Endothelial cell (in vitro differentiated cells): ENCODE data around the gene RET. TPM values are rescaled to one million over a fixed set of nuclear protein-coding genes. Genes with fewer than 3 reads are reported as not detected.

ENCODE experiments used
- DNase-seq: peaks from one replicate; pipeline ENCODE4 v3.0.0; 2021; ENCODE audit warnings: low spot score
- H3K27ac Mint-ChIP-seq: one replicate; pipeline ENCODE4 v1.8.0; 2021; ENCODE audit warnings: mixed read lengths, inconsistent platforms; ENCODE audit not compliant: unreplicated experiment
- H3K27me3 Mint-ChIP-seq: one replicate; pipeline ENCODE4 v1.8.0; 2021; ENCODE audit warnings: mild to moderate bottlenecking, moderate library complexity, mixed read lengths, inconsistent platforms; ENCODE audit not compliant: unreplicated experiment
- H3K36me3 Mint-ChIP-seq: one replicate; pipeline ENCODE4 v1.8.0; 2021; ENCODE audit warnings: mild to moderate bottlenecking, low read depth, mixed read lengths, inconsistent platforms; ENCODE audit not compliant: unreplicated experiment
- H3K4me1 Mint-ChIP-seq: one replicate; pipeline ENCODE4 v1.8.0; 2021; ENCODE audit warnings: mild to moderate bottlenecking, mixed read lengths, inconsistent platforms; ENCODE audit not compliant: unreplicated experiment
- H3K4me3 Mint-ChIP-seq: one replicate; pipeline ENCODE4 v1.8.0; 2021; ENCODE audit warnings: mild to moderate bottlenecking, mixed read lengths, inconsistent platforms; ENCODE audit not compliant: unreplicated experiment
- H3K9me3 Mint-ChIP-seq: one replicate; pipeline ENCODE4 v1.8.0; 2021; ENCODE audit warnings: mixed read lengths, inconsistent platforms; ENCODE audit not compliant: unreplicated experiment
- CTCF ChIP-seq: fragments of 200-600 bp; sonication (generic); IDR thresholded peaks from one replicate; pipeline ENCODE4 v1.5.0; 2021; ENCODE audit warnings: antibody characterized with exemption; ENCODE audit not compliant: unreplicated experiment
- total RNA-seq: library from RNA; stranded (reverse); fragmentation: NEBNext Ultra II Directional; extraction: Animal tissue kit (Norgen Biotek cat#: 25700); gene quantifications from one replicate; pipeline ENCODE4 v1.2.1, GENCODE V29; 2021; ENCODE audit not compliant: unreplicated experiment

RET gene
- total RNA-seq, 1 donor from 2014 or later = 0.28 TPM

DNA sequence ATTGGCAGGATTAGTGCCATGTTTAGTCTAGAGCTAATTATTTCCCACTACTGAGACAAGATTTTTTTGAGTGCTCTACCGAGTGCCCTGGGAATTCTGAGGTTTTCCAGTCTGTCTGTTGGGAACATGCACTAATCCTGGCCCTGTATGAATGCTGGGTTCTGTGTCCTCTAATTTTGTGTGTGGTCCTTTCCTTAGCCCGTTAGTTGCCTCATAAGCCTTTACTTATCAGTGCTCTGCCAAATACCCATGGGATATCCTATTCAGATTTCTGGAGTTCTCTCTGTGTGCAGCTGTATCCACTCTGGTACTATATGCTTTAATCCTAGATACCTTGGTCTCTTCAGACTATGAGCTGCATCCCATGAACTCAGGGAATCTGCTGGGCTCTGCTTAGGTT is 74.5 kb downstream of the RET start:
- Mint-ChIP-seq H3K27ac (no peak overlapping the region), H3K4me3 (no peak overlapping the region), H3K27me3 (no peaks in the 10 kb centered on the region), H3K4me1 (no peaks in the 10 kb centered on the region), H3K9me3 (no peaks in the 10 kb centered on the region), H3K36me3 (no peaks in the 10 kb centered on the region)
- DNase-seq = no peak
- no peak for TF ChIP-seq CTCF

DNA sequence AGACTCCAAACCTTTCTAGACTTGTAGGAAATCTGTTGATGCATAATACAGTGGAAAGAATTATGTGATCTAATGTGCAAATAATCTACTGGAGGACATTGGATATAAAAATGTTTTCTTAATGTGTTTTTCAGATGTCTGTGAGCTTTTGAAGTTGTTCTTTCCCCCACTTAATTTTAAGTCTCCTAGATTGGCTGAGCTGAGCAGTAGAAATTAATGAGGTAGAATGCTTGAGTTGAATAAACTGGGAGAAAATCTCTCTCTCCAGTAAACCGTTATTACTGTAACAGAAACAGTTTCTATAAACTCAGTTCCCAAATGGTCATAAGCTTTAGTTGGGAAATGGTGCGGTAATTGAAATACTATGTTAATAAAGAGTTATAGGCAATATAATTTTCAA is 77.0 kb downstream of the RET start:
- no peaks in the 10 kb centered on the region for H3K36me3 Mint-ChIP-seq
- no peak for DNase-seq
- TF ChIP-seq CTCF = no peak
- H3K27me3 Mint-ChIP-seq = no peaks in the 10 kb centered on the region
- no peaks in the 10 kb centered on the region for H3K4me1 Mint-ChIP-seq
- no peak overlapping the region for H3K27ac Mint-ChIP-seq
- no peak overlapping the region for H3K4me3 Mint-ChIP-seq
- no peaks in the 10 kb centered on the region for H3K9me3 Mint-ChIP-seq

DNA sequence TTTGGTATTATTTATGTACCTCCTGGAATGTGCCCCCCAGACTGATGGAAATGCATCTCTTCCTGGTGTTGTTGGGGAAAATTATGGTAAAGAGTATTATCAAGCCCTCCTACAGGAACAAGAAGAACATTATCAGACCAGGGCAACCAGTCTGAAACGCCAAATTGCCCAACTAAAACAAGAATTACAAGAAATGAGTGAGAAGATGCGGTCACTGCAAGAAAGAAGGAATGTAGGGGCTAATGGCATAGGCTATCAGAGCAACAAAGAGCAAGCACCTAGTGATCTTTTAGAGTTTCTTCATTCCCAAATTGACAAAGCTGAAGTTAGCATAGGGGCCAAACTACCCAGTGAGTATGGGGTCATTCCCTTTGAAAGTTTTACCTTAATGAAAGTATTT is 78.4 kb downstream of the RET start:
- H3K4me3 Mint-ChIP-seq = no peak overlapping the region
- DNase-seq = no peak
- H3K9me3 Mint-ChIP-seq = no peaks in the 10 kb centered on the region
- H3K27ac Mint-ChIP-seq = no peak overlapping the region
- H3K36me3 Mint-ChIP-seq = no peaks in the 10 kb centered on the region
- TF ChIP-seq CTCF = no peak
- no peaks in the 10 kb centered on the region for H3K4me1 Mint-ChIP-seq
- no peaks in the 10 kb centered on the region for H3K27me3 Mint-ChIP-seq

DNA sequence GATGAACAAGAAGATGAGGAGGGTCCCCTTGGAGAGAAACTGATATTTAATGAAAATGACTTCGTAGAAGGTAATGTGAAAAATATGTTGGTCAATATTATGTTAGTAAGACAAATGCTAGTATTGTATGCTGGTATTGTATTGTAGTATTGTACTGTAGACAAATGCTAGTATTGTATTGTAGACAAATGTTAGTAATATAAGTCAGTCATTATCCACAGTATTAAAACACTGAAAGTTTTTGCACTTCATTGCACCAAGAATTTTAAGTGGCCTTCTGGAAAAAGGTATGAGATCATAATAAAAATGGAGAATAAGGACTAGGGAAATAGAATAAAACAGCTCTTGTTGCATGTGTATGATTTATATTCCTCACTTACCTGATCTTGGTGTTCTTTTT is 78.9 kb downstream of the RET start:
- no peaks in the 10 kb centered on the region for H3K4me1 Mint-ChIP-seq

More for the DNA sequence above, 78.9 kb downstream of the RET start:
- no peaks in the 10 kb centered on the region for H3K27me3 Mint-ChIP-seq
- TF ChIP-seq CTCF = no peak
- H3K4me3 Mint-ChIP-seq = no peak overlapping the region
- no peaks in the 10 kb centered on the region for H3K9me3 Mint-ChIP-seq
- DNase-seq = no peak
- no peaks in the 10 kb centered on the region for H3K36me3 Mint-ChIP-seq
- H3K27ac Mint-ChIP-seq = no peak overlapping the region
